GM12878 (cell line): ENCODE measurements around the gene VEPH1. TPM values are rescaled to one million over a fixed set of nuclear protein-coding genes. Genes with fewer than 3 reads are reported as not detected.

Source experiments
- CHD1 ChIP-seq: IDR thresholded peaks from 2 replicates; pipeline ENCODE4 v1.6.1; 2012; ENCODE audit warnings: low read depth, low read length, improper control_type of control experiment
- POLR2A ChIP-seq: IDR thresholded peaks from 2 replicates; pipeline ENCODE4 v1.6.1; 2011; ENCODE audit warnings: low read depth, mild to moderate bottlenecking, low read length
- RAD51 ChIP-seq: fragments of 450-650 bp; IDR thresholded peaks from 2 replicates; pipeline ENCODE4 v1.6.1; 2016; ENCODE audit warnings: moderate library complexity, mild to moderate bottlenecking, inconsistent platforms
- SPI1 ChIP-seq: IDR thresholded peaks from 2 replicates; pipeline ENCODE4 v1.6.1; 2011; ENCODE audit warnings: low read depth, mild to moderate bottlenecking, low read length, moderate library complexity, borderline replicate concordance; ENCODE audit not compliant: insufficient read depth
- polyA plus RNA-seq, 11 experiments: library from polyadenylated mRNA; depleted of rRNA in 4 of 11; unstranded in 6 of 11; stranded (reverse) in 5 of 11; fragments of >200 nt; fragmentation: Nextera tagmentation in 4 of 11; fragmentation: Illumina TruSeq in 1 of 11; extraction: Ambion mirVana in 4 of 11; extraction: Trizol in 1 of 11; gene quantifications; 1 replicate in 1 of 11; 2 replicates in 10 of 11; pipeline versions ENCODE4 v1.2.1 to v1.2.3, GENCODE V29; 2011 to 2016; ENCODE audit warnings: inconsistent platforms in 2 of 11, missing spikeins in 2 of 11, low read depth in 1 of 11
- total RNA-seq, 4 experiments: library from RNA; depleted of rRNA in 3 of 4; stranded (reverse); fragments of >200 nt in 3 of 4; fragmentation: Illumina TruSeq in 1 of 4; extraction: Trizol in 1 of 4; gene quantifications; 2 replicates each; pipeline versions ENCODE4 v1.2.1 to v1.2.3, GENCODE V29; 2013 to 2021
- TF ChIP-seq, protein P1 (sequence below): IDR thresholded peaks from 2 replicates; pipeline ENCODE4 v1.6.1; 2011; ENCODE audit warnings: borderline replicate concordance, low read depth, mild to moderate bottlenecking, moderate library complexity, mixed read lengths, low read length; ENCODE audit not compliant: insufficient read depth; ENCODE audit errors: extremely low read length
- TF ChIP-seq, protein P2 (sequence below): IDR thresholded peaks from 2 replicates; pipeline ENCODE4 v1.6.1; 2011; ENCODE audit warnings: mild to moderate bottlenecking, low read depth, low read length, moderate library complexity; ENCODE audit not compliant: insufficient replicate concordance
- TF ChIP-seq, protein P3 (sequence below): fragments of 450-650 bp; IDR thresholded peaks from 2 replicates; pipeline ENCODE4 v1.6.1; 2017; ENCODE audit warnings: mild to moderate bottlenecking, low read depth, inconsistent platforms; ENCODE audit not compliant: poor library complexity, severe bottlenecking
- TF ChIP-seq, protein P4 (sequence below): fragments of 450-650 bp; IDR thresholded peaks from 2 replicates; pipeline ENCODE4 v1.6.1; 2018; ENCODE audit warnings: mild to moderate bottlenecking, low read depth, moderate library complexity; ENCODE audit not compliant: partially characterized antibody
- TF ChIP-seq, protein P5 (sequence below): IDR thresholded peaks from 2 replicates; pipeline ENCODE4 v1.6.1; 2012; ENCODE audit warnings: low read depth, low read length, improper control_type of control experiment
- TF ChIP-seq, protein P6 (sequence below): fragments of 450-650 bp; formaldehyde crosslinking; IDR thresholded peaks from 2 replicates; pipeline ENCODE4 v1.5.0; 2022; ENCODE audit warnings: mild to moderate bottlenecking, missing genetic modification characterization

VEPH1 gene
- total and polyA plus RNA-seq, 10 of the 15 experiments (the other 5 are each of a cell fraction or from before 2014, with no cell fraction given): 0.04 to 0.26 (median 0.17) TPM; not detected in 7

DNA sequence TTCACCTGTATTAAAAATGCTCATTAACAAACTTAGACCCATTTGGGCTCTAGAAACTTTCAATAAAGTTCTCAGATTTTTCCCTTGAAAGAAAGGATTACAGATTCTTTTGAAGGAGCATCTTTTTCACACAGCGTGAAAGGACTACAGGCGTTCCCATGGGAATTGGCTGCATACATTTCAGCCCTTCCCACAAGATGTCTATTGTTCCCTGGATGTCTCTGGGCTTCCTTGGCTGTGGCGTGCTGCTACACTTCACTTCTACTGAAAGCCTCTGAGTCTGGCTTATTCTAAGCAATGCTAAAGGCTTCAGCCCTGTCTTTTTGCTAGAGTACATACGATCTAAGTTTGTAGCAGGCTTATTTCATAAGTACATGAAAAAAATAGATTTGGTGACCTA, 1.4 kb downstream of the VEPH1 start (continued):
- TF ChIP-seq, protein P1, sequence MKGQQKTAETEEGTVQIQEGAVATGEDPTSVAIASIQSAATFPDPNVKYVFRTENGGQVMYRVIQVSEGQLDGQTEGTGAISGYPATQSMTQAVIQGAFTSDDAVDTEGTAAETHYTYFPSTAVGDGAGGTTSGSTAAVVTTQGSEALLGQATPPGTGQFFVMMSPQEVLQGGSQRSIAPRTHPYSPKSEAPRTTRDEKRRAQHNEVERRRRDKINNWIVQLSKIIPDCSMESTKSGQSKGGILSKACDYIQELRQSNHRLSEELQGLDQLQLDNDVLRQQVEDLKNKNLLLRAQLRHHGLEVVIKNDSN: no peak
- TF ChIP-seq, protein P2, sequence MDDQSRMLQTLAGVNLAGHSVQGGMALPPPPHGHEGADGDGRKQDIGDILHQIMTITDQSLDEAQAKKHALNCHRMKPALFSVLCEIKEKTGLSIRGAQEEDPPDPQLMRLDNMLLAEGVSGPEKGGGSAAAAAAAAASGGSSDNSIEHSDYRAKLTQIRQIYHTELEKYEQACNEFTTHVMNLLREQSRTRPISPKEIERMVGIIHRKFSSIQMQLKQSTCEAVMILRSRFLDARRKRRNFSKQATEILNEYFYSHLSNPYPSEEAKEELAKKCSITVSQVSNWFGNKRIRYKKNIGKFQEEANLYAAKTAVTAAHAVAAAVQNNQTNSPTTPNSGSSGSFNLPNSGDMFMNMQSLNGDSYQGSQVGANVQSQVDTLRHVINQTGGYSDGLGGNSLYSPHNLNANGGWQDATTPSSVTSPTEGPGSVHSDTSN: no peak
- TF ChIP-seq, protein P3, sequence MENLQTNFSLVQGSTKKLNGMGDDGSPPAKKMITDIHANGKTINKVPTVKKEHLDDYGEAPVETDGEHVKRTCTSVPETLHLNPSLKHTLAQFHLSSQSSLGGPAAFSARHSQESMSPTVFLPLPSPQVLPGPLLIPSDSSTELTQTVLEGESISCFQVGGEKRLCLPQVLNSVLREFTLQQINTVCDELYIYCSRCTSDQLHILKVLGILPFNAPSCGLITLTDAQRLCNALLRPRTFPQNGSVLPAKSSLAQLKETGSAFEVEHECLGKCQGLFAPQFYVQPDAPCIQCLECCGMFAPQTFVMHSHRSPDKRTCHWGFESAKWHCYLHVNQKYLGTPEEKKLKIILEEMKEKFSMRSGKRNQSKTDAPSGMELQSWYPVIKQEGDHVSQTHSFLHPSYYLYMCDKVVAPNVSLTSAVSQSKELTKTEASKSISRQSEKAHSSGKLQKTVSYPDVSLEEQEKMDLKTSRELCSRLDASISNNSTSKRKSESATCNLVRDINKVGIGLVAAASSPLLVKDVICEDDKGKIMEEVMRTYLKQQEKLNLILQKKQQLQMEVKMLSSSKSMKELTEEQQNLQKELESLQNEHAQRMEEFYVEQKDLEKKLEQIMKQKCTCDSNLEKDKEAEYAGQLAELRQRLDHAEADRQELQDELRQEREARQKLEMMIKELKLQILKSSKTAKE: no peak
- TF ChIP-seq POLR2A: no peak
- TF ChIP-seq SPI1: no peak
- TF ChIP-seq, protein P4, sequence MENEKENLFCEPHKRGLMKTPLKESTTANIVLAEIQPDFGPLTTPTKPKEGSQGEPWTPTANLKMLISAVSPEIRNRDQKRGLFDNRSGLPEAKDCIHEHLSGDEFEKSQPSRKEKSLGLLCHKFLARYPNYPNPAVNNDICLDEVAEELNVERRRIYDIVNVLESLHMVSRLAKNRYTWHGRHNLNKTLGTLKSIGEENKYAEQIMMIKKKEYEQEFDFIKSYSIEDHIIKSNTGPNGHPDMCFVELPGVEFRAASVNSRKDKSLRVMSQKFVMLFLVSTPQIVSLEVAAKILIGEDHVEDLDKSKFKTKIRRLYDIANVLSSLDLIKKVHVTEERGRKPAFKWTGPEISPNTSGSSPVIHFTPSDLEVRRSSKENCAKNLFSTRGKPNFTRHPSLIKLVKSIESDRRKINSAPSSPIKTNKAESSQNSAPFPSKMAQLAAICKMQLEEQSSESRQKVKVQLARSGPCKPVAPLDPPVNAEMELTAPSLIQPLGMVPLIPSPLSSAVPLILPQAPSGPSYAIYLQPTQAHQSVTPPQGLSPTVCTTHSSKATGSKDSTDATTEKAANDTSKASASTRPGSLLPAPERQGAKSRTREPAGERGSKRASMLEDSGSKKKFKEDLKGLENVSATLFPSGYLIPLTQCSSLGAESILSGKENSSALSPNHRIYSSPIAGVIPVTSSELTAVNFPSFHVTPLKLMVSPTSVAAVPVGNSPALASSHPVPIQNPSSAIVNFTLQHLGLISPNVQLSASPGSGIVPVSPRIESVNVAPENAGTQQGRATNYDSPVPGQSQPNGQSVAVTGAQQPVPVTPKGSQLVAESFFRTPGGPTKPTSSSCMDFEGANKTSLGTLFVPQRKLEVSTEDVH: no peak
- TF ChIP-seq CHD1: no peak
- TF ChIP-seq, protein P5, sequence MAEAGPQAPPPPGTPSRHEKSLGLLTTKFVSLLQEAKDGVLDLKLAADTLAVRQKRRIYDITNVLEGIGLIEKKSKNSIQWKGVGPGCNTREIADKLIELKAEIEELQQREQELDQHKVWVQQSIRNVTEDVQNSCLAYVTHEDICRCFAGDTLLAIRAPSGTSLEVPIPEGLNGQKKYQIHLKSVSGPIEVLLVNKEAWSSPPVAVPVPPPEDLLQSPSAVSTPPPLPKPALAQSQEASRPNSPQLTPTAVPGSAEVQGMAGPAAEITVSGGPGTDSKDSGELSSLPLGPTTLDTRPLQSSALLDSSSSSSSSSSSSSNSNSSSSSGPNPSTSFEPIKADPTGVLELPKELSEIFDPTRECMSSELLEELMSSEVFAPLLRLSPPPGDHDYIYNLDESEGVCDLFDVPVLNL: no peak
- TF ChIP-seq, protein P6, sequence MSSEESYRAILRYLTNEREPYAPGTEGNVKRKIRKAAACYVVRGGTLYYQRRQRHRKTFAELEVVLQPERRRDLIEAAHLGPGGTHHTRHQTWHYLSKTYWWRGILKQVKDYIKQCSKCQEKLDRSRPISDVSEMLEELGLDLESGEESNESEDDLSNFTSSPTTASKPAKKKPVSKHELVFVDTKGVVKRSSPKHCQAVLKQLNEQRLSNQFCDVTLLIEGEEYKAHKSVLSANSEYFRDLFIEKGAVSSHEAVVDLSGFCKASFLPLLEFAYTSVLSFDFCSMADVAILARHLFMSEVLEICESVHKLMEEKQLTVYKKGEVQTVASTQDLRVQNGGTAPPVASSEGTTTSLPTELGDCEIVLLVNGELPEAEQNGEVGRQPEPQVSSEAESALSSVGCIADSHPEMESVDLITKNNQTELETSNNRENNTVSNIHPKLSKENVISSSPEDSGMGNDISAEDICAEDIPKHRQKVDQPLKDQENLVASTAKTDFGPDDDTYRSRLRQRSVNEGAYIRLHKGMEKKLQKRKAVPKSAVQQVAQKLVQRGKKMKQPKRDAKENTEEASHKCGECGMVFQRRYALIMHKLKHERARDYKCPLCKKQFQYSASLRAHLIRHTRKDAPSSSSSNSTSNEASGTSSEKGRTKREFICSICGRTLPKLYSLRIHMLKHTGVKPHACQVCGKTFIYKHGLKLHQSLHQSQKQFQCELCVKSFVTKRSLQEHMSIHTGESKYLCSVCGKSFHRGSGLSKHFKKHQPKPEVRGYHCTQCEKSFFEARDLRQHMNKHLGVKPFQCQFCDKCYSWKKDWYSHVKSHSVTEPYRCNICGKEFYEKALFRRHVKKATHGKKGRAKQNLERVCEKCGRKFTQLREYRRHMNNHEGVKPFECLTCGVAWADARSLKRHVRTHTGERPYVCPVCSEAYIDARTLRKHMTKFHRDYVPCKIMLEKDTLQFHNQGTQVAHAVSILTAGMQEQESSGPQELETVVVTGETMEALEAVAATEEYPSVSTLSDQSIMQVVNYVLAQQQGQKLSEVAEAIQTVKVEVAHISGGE (CRISPR knock-in tag): no peak
- TF ChIP-seq RAD51: no peak
